Panc1 (cell line): Measurements from ENCODE around the gene ABCG1. TPM values are rescaled to one million over a fixed set of nuclear protein-coding genes. Genes with fewer than 3 reads are reported as not detected.

ENCODE experiments used
- ATAC-seq: fragments of 200-7000 bp; cut with Tn5 transposase; 2 replicates; pipeline ENCODE4 v1.9.1; 2020; ENCODE audit warnings: mild to moderate bottlenecking, moderate library complexity
- BruUV-seq: library from RNA; stranded (reverse); fragments of 400-500 nt; replicated peaks from 2 replicates; lab custom pipeline; 2021; lab: Mats Ljungman, UMichigan
- CTCF ChIA-PET: fragments of 300-600 bp; sonication (Branson Sonifier 250); formaldehyde crosslinking; loops from one replicate; lab custom pipeline; 2022; ENCODE audit warnings: antibody characterized with exemption; lab: Charles Lee
- POLR2A ChIA-PET: fragments of 300-600 bp; sonication (Branson Sonifier 250); formaldehyde crosslinking; loops from one replicate; lab custom pipeline; 2022; ENCODE audit warnings: antibody characterized with exemption; lab: Charles Lee
- DNase-seq: peaks from one replicate; pipeline ENCODE4 v3.0.0-alpha.2; 2010; ENCODE audit warnings: low read depth, low spot score
- H3K27ac ChIP-seq: 2 replicates; pipeline ENCODE4 v1.5.1; 2011; ENCODE audit warnings: mild to moderate bottlenecking, low read length, inconsistent platforms
- H3K27me3 ChIP-seq: fragments of 200-500 bp; sonication (Bioruptor generic); 2 replicates; pipeline ENCODE4 v1.6.0; 2014; ENCODE audit warnings: low read length, inconsistent platforms; ENCODE audit not compliant: control insufficient read depth, insufficient read depth
- H3K36me3 ChIP-seq: fragments of 200-500 bp; sonication (Bioruptor generic); 2 replicates; pipeline ENCODE4 v1.5.1; 2014; ENCODE audit warnings: inconsistent platforms, mild to moderate bottlenecking, low read length, moderate library complexity; ENCODE audit not compliant: control insufficient read depth, insufficient read depth
- H3K4me1 ChIP-seq: 2 replicates; pipeline ENCODE4 v1.5.1; 2011; ENCODE audit warnings: inconsistent platforms, mild to moderate bottlenecking, low read length, moderate library complexity; ENCODE audit not compliant: control insufficient read depth, insufficient read depth
- H3K4me3 ChIP-seq, 2 experiments: 2 replicates each; pipeline ENCODE4 v1.5.1; 2011 to 2012; ENCODE audit warnings: low read depth in 2 of 2, low read length in 2 of 2, mild to moderate bottlenecking in 2 of 2, inconsistent platforms in 1 of 2, moderate library complexity in 1 of 2
- H3K9me3 ChIP-seq: fragments of 200-500 bp; sonication (Bioruptor generic); 2 replicates; pipeline ENCODE4 v1.5.1; 2014; ENCODE audit warnings: low read depth, mild to moderate bottlenecking, inconsistent platforms, low read length, moderate library complexity; ENCODE audit not compliant: control insufficient read depth, insufficient read depth
- POLR2AphosphoS5 ChIP-seq: IDR thresholded peaks from 2 replicates; pipeline ENCODE4 v1.6.1; 2012; ENCODE audit warnings: mild to moderate bottlenecking, low read depth, low read length, moderate library complexity
- SIN3A ChIP-seq: IDR thresholded peaks from 2 replicates; pipeline ENCODE4 v1.6.1; 2012; ENCODE audit warnings: low read depth, mild to moderate bottlenecking, low read length, moderate library complexity, borderline replicate concordance; ENCODE audit not compliant: insufficient read depth
- TCF7L2 ChIP-seq: IDR thresholded peaks from 2 replicates; pipeline ENCODE4 v1.6.1; 2011; ENCODE audit warnings: mild to moderate bottlenecking, low read depth, low read length, inconsistent platforms
- in situ Hi-C: cut with HindIII; loops from 2 replicates; pipeline ENCODE4 v1.10.0; 2016; ENCODE audit warnings: low sequenced_read_pairs, low pct_unique_long_range_greater_than_20kb
- intact Hi-C: fragments of 100-400 bp; cut with micrococcal nuclease; formaldehyde crosslinking; loops from one replicate; pipeline ENCODE4 v1.10.0; 2022; ENCODE audit not compliant: unreplicated experiment
- total RNA-seq: library from RNA; stranded (reverse); gene quantifications from one replicate; pipeline ENCODE4 v1.2.1, GENCODE V29; 2021; ENCODE audit not compliant: unreplicated experiment
- TF ChIP-seq, protein P1 (sequence below): fragments of 450-650 bp; IDR thresholded peaks from 2 replicates; pipeline ENCODE4 v1.5.1; 2017; ENCODE audit warnings: mild to moderate bottlenecking
- TF ChIP-seq, protein P2 (sequence below), 2 experiments: IDR thresholded peaks; 2 replicates each; pipeline ENCODE4 v1.6.1; 2011 to 2012; ENCODE audit warnings: low read depth in 2 of 2, control low read depth in 1 of 2, low read length in 1 of 2, mild to moderate bottlenecking in 1 of 2, moderate library complexity in 1 of 2; ENCODE audit not compliant: insufficient read depth in 1 of 2

Gene ABCG1
- total RNA-seq, 1 experiment from 2014 or later: 0.80 TPM

DNA sequence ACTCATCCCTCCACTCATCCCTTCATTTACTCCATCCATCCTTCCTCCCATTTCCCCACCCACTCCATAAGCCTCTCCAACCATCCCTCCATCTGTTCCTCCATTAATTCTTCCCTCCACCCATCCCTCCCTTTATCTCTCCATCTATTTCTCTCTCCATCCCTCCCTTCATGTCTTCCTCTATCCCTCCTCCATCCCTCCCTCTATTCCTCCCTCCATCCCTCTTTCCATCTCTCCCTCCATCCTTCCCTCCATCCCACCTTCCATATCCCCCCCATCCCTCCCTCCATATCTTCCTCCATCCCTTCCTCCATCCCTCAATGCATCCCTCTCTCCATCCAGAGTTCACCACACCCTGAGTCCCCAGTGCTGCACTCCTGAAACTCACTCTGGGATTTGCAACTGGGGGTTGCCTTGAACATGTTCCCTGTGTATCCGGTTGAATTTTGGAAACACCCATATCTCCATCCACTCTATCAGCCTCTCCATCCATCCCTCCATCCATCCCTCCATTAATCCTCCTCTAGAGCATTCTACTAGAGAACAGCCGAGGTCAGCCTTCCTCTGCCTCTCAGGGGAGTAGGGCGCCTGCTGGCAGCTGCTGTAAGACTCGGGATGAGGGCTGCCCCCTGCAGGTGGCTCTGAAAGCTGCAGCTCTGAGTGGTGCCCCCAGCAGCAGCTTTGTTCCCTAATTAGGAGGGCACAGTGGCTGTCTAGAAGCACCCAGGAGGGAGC lies 39.4 kb downstream of the ABCG1 start:
- no TSS peak for BruUV-seq
- no peaks in the 10 kb centered on the region for H3K36me3 ChIP-seq
- no peaks in the 10 kb centered on the region for H3K27me3 ChIP-seq
- in situ Hi-C loops: no loop called here
- ChIA-PET CTCF (interaction anchor here (0.5 to 1.6 kb wide), 3 partner anchors 12 to 113 kb away, joined by 3 to 13 read pairs (median 5); no protein-coding TSS in a partner anchor), POLR2A (no interaction called here)
- intact Hi-C loops: loop anchor here (10.0 kb wide), 1 partner anchor 114 kb away; no protein-coding TSS in a partner anchor
- H3K4me3 ChIP-seq: no peak overlapping the region
- H3K9me3 ChIP-seq: no peaks in the 10 kb centered on the region
- ATAC-seq (peak; percentile 78), DNase-seq (peak; percentile 8)
- H3K27ac ChIP-seq: no peak overlapping the region
- TF ChIP-seq POLR2AphosphoS5 (no peak), SIN3A (no peak), TCF7L2 (no peak)
- TF ChIP-seq, protein P1, sequence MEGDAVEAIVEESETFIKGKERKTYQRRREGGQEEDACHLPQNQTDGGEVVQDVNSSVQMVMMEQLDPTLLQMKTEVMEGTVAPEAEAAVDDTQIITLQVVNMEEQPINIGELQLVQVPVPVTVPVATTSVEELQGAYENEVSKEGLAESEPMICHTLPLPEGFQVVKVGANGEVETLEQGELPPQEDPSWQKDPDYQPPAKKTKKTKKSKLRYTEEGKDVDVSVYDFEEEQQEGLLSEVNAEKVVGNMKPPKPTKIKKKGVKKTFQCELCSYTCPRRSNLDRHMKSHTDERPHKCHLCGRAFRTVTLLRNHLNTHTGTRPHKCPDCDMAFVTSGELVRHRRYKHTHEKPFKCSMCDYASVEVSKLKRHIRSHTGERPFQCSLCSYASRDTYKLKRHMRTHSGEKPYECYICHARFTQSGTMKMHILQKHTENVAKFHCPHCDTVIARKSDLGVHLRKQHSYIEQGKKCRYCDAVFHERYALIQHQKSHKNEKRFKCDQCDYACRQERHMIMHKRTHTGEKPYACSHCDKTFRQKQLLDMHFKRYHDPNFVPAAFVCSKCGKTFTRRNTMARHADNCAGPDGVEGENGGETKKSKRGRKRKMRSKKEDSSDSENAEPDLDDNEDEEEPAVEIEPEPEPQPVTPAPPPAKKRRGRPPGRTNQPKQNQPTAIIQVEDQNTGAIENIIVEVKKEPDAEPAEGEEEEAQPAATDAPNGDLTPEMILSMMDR: peak; percentile 80
- TF ChIP-seq, protein P2, sequence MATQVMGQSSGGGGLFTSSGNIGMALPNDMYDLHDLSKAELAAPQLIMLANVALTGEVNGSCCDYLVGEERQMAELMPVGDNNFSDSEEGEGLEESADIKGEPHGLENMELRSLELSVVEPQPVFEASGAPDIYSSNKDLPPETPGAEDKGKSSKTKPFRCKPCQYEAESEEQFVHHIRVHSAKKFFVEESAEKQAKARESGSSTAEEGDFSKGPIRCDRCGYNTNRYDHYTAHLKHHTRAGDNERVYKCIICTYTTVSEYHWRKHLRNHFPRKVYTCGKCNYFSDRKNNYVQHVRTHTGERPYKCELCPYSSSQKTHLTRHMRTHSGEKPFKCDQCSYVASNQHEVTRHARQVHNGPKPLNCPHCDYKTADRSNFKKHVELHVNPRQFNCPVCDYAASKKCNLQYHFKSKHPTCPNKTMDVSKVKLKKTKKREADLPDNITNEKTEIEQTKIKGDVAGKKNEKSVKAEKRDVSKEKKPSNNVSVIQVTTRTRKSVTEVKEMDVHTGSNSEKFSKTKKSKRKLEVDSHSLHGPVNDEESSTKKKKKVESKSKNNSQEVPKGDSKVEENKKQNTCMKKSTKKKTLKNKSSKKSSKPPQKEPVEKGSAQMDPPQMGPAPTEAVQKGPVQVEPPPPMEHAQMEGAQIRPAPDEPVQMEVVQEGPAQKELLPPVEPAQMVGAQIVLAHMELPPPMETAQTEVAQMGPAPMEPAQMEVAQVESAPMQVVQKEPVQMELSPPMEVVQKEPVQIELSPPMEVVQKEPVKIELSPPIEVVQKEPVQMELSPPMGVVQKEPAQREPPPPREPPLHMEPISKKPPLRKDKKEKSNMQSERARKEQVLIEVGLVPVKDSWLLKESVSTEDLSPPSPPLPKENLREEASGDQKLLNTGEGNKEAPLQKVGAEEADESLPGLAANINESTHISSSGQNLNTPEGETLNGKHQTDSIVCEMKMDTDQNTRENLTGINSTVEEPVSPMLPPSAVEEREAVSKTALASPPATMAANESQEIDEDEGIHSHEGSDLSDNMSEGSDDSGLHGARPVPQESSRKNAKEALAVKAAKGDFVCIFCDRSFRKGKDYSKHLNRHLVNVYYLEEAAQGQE (IDR thresholded peaks at IDR 0.05; ENCODE audit: insufficient read depth in 1 of 2, low read depth in 2 of 2, low read length in 1 of 2): no peak
- H3K4me1 ChIP-seq: no peaks in the 10 kb centered on the region; the same call in 1 of the 2 replicates

DNA sequence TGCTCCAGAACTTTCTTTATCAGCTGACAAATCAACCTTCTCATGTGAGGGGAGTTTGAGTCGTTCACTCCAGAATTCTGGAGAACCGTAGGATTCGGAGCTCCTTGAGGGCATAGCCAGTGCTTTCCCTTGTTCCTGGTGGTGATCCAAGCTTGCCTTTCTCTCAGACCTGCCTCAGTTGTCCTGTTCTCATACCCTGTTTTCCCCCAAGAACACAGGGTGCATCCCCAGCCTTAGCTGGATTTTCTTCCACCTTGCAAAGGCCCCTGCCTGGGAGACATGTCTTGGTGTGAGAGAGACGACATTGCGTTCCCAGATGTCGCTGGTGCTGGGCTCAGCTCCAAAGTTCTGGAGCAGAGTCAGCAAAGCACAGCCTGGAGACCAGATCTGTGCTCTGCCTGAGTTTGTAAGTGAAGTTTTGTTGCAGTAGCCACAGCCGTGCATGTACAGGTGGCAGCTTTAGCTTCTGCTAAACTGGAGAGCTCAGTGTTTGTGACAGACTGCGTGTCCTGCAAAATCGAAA lies 40.0 kb downstream of the ABCG1 start:
- no peak overlapping the region for H3K27ac ChIP-seq
- DNase-seq (no peak), ATAC-seq (no peak)
- H3K36me3 ChIP-seq: no peaks in the 10 kb centered on the region
- POLR2A ChIA-PET: no interaction called here
- in situ Hi-C loops (no loop called here), intact Hi-C loops (loop anchor here (10.0 kb wide), 1 partner anchor 114 kb away; no protein-coding TSS in a partner anchor)
- CTCF ChIA-PET: interaction anchor here (0.5 to 1.6 kb wide), 3 partner anchors 13 to 113 kb away, joined by 3 to 13 read pairs (median 5); no protein-coding TSS in a partner anchor
- no peak overlapping the region for H3K4me3 ChIP-seq
- no peaks in the 10 kb centered on the region for H3K9me3 ChIP-seq
- TF ChIP-seq TCF7L2 (no peak), SIN3A (no peak), POLR2AphosphoS5 (no peak)
- TF ChIP-seq, protein P2 (IDR thresholded peaks at IDR 0.05; ENCODE audit: insufficient read depth in 1 of 2, low read depth in 2 of 2, low read length in 1 of 2): no peak
- TF ChIP-seq, protein P1: no peak
- no peaks in the 10 kb centered on the region; the same call in 1 of the 2 replicates for H3K4me1 ChIP-seq
- no TSS peak for BruUV-seq
- H3K27me3 ChIP-seq: no peaks in the 10 kb centered on the region
